ENCODE results near the gene CREB3L2. TPM values are rescaled to one million over a fixed set of nuclear protein-coding genes. Genes with fewer than 3 reads are reported as not detected.

Gene CREB3L2
- total RNA-seq, 1 donor from 2014 or later: 30.4 TPM

- DNase-seq (ENCODE audit: low read depth in 2 of 2): no peak
Measured at GRCh38 chr7:137952426-137952805, 49.5 kb downstream of the CREB3L2 start.

GRCh38 chr7:137951700-137952425 lies 50.0 kb downstream of the CREB3L2 start:
- no peak for DNase-seq (ENCODE audit: low read depth in 2 of 2)

GRCh38 chr7:137950967-137951366 lies 50.9 kb downstream of the CREB3L2 start:
- no peak for DNase-seq (ENCODE audit: low read depth in 2 of 2)

GRCh38 chr7:137950263-137950621 lies 51.6 kb downstream of the CREB3L2 start:
- no peak for DNase-seq (ENCODE audit: low read depth in 2 of 2)

GRCh38 chr7:137949416-137950262 lies 52.2 kb downstream of the CREB3L2 start:
- DNase-seq (ENCODE audit: low read depth in 2 of 2): no peak

- no peak for DNase-seq (ENCODE audit: low read depth in 2 of 2)
Measured at GRCh38 chr7:137948845-137949330, 53.0 kb downstream of the CREB3L2 start.

- DNase-seq (ENCODE audit: low read depth in 2 of 2): no peak
Measured at GRCh38 chr7:137948083-137948844, 53.6 kb downstream of the CREB3L2 start.

- no peak for DNase-seq (ENCODE audit: low read depth in 2 of 2)
Measured at GRCh38 chr7:137947046-137947445, 54.8 kb downstream of the CREB3L2 start.

GRCh38 chr7:137946011-137946410 lies 55.9 kb downstream of the CREB3L2 start:
- DNase-seq (ENCODE audit: low read depth in 2 of 2): no peak

- no peak for DNase-seq (ENCODE audit: low read depth in 2 of 2)
Measured at GRCh38 chr7:137944168-137944567, 57.7 kb downstream of the CREB3L2 start.

- peak in 1 of 2 donors; percentile 72 for DNase-seq (ENCODE audit: low read depth in 2 of 2)
Measured at GRCh38 chr7:137943132-137943551, 58.7 kb downstream of the CREB3L2 start.

- no peak for DNase-seq (ENCODE audit: low read depth in 2 of 2)
Measured at GRCh38 chr7:137942484-137943115, 59.3 kb downstream of the CREB3L2 start.

- peak in 1 of 2 donors; percentile 16 for DNase-seq (ENCODE audit: low read depth in 2 of 2)
Measured at GRCh38 chr7:137940656-137941518, 61.0 kb downstream of the CREB3L2 start.

GRCh38 chr7:137940218-137940617 lies 61.7 kb downstream of the CREB3L2 start:
- no peak for DNase-seq (ENCODE audit: low read depth in 2 of 2)

GRCh38 chr7:137937202-137937560 lies 64.7 kb downstream of the CREB3L2 start:
- no peak for DNase-seq (ENCODE audit: low read depth in 2 of 2)

- DNase-seq (ENCODE audit: low read depth in 2 of 2): peak in 1 of 2 donors; percentile 24
Measured at GRCh38 chr7:137936509-137937201, 65.2 kb downstream of the CREB3L2 start.

GRCh38 chr7:137935884-137936508 lies 65.9 kb downstream of the CREB3L2 start:
- peak in 1 of 2 donors; percentile 48 for DNase-seq (ENCODE audit: low read depth in 2 of 2)

GRCh38 chr7:137934941-137935883 lies 66.7 kb downstream of the CREB3L2 start:
- peak in 1 of 2 donors; percentile 29 for DNase-seq (ENCODE audit: low read depth in 2 of 2)
